Parathyroid adenoma (tissue), 2 donors: ENCODE results near the gene ARHGAP10.

Source experiments
- H2AFZ ChIP-seq: fragments of 300-600 bp; sonication (generic); one replicate; pipeline ENCODE4 v1.7.0; 2017; ENCODE audit warnings: antibody characterized with exemption, mild to moderate bottlenecking
- H3K27ac ChIP-seq: fragments of 300-600 bp; sonication (generic); one replicate; pipeline ENCODE4 v1.7.0; 2017
- H3K27me3 ChIP-seq: fragments of 300-600 bp; sonication (generic); one replicate; pipeline ENCODE4 v1.7.0; 2017; ENCODE audit warnings: low read length; ENCODE audit not compliant: control insufficient read depth, insufficient read depth
- H3K36me3 ChIP-seq: fragments of 300-600 bp; sonication (generic); one replicate; pipeline ENCODE4 v1.7.0; 2017; ENCODE audit warnings: low read length; ENCODE audit not compliant: control insufficient read depth, insufficient read depth
- H3K4me1 ChIP-seq: fragments of 300-600 bp; sonication (generic); one replicate; pipeline ENCODE4 v1.7.0; 2017; ENCODE audit warnings: control low read depth
- H3K4me2 ChIP-seq: fragments of 300-600 bp; sonication (generic); one replicate; pipeline ENCODE4 v1.7.0; 2017; ENCODE audit warnings: low read length
- H3K4me3 ChIP-seq: fragments of 300-600 bp; sonication (generic); one replicate; pipeline ENCODE4 v1.7.0; 2017; ENCODE audit warnings: low read depth, low read length
- H3K79me2 ChIP-seq: fragments of 300-600 bp; sonication (generic); one replicate; pipeline ENCODE4 v1.7.0; 2017; ENCODE audit warnings: control low read depth
- H3K9ac ChIP-seq: fragments of 300-600 bp; sonication (generic); one replicate; pipeline ENCODE4 v1.7.0; 2017; ENCODE audit warnings: mild to moderate bottlenecking
- H3K9me3 ChIP-seq: fragments of 300-600 bp; sonication (generic); one replicate; pipeline ENCODE4 v1.7.0; 2017; ENCODE audit warnings: low read length; ENCODE audit not compliant: control insufficient read depth
- TF ChIP-seq, protein P1 (sequence below): fragments of 300-600 bp; sonication (generic); IDR thresholded peaks from one replicate; pipeline ENCODE4 v1.7.0; 2017; ENCODE audit warnings: antibody characterized with exemption, mild to moderate bottlenecking
- donor health status: primary hyperparathyroidism.

The ARHGAP10 gene

DNA sequence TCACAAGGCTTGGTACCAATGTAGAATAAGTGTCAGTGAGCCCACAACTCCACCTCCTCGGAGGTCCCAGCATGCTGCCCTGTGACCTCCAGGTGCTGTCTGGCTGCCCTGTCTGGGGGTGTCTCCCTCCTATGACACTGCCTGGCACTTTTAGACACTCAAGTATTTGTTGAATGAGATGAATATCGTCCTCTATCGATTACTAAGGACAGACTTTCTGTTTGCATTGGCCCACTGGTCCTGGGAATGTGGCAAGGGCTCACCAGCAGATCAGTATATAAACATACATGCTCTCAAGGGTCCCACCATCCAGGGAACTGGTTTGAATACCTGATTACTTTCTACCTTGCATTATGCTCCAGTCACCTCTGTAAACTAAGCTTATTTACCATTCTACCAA is 377.3 kb downstream of the ARHGAP10 start:
- Histone ChIP-seq H3K27ac (no peak overlapping the region), H3K4me1 (no peaks in the 10 kb centered on the region), H3K79me2 (no peaks in the 10 kb centered on the region), H2AFZ (no peak overlapping the region), H3K36me3 (no peaks in the 10 kb centered on the region), H3K4me2 (no peak overlapping the region), H3K9me3 (no peaks in the 10 kb centered on the region), H3K9ac (no peak overlapping the region), H3K4me3 (no peak overlapping the region), H3K27me3 (no peaks in the 10 kb centered on the region)
- TF ChIP-seq, protein P1, sequence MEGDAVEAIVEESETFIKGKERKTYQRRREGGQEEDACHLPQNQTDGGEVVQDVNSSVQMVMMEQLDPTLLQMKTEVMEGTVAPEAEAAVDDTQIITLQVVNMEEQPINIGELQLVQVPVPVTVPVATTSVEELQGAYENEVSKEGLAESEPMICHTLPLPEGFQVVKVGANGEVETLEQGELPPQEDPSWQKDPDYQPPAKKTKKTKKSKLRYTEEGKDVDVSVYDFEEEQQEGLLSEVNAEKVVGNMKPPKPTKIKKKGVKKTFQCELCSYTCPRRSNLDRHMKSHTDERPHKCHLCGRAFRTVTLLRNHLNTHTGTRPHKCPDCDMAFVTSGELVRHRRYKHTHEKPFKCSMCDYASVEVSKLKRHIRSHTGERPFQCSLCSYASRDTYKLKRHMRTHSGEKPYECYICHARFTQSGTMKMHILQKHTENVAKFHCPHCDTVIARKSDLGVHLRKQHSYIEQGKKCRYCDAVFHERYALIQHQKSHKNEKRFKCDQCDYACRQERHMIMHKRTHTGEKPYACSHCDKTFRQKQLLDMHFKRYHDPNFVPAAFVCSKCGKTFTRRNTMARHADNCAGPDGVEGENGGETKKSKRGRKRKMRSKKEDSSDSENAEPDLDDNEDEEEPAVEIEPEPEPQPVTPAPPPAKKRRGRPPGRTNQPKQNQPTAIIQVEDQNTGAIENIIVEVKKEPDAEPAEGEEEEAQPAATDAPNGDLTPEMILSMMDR, result no peak

DNA sequence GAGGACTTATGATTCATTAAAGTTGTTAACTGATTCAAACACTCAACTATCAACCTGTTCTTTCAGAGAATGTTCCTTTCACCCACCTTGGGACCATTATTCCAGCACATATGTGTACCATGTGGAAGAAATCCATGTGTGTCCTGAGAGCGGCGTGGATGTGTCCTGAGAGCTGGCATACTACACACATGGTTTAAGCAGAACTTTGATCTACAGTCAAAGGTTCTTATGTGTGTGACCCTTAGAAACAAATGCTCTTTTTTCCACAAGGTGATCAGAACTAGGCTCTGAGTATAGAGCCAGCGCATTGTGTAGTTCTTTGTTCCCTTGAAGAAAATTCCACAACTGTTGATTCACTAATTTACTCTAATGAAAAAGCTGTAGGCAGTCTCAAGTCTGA is 378.3 kb downstream of the ARHGAP10 start:
- H3K36me3 ChIP-seq, result no peaks in the 10 kb centered on the region
- no peaks in the 10 kb centered on the region for H3K9me3 ChIP-seq
- H3K4me1 ChIP-seq, result no peaks in the 10 kb centered on the region
- H2AFZ ChIP-seq, result no peak overlapping the region
- no peaks in the 10 kb centered on the region for H3K79me2 ChIP-seq
- no peak overlapping the region for H3K4me3 ChIP-seq
- no peak overlapping the region for H3K4me2 ChIP-seq
- no peak overlapping the region for H3K27ac ChIP-seq
- no peaks in the 10 kb centered on the region for H3K27me3 ChIP-seq
- H3K9ac ChIP-seq, result no peak overlapping the region
- TF ChIP-seq, protein P1, result no peak

- Histone ChIP-seq H3K4me3 (no peak overlapping the region), H3K4me1 (no peaks in the 10 kb centered on the region), H3K36me3 (no peaks in the 10 kb centered on the region), H3K27ac (no peak overlapping the region), H2AFZ (no peak overlapping the region), H3K79me2 (no peaks in the 10 kb centered on the region), H3K9ac (no peak overlapping the region), H3K27me3 (no peaks in the 10 kb centered on the region), H3K9me3 (no peaks in the 10 kb centered on the region), H3K4me2 (no peak overlapping the region)
- TF ChIP-seq, protein P1, result no peak
These were observed 380.5 kb downstream of the ARHGAP10 start for GRCh38 chr4:148112231-148112982.

DNA sequence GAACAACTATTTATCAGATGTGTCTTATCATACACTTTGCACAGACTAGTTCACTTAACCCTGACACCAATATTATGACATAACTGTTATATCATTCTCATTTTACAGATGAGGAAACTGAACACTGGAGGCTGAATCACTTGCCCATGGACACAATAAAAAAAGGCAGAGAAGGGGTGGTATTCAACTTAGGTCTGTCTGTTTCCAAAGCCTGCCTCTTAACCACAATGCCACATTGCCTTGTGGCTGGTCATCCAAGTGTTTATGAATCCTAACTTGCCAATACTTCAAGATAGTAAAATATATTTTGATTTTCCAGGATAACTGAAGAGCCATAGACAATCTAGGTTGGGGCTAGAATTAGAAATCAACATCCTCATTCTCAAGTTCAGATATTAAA is 382.5 kb downstream of the ARHGAP10 start:
- no peak overlapping the region for H3K4me2 ChIP-seq
- TF ChIP-seq, protein P1, result no peak

DNA sequence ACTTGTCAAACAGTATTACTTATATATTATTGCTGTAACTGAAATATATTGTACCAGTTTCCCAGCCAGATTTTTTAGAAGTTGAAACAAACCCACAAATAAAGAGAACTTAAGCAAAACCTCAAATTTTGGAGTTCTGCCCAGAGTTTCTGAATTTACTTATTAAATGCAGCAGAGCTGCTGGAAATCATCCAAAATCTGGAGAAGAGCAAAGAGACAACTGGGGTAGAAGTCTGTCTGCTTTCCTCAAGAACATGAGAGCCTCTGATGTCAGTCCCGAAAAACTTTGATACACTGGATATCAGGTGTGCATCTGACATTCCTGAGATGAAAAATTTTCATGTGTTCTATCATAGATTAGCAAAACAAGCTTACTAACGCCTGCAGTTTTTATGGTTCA is 384.4 kb downstream of the ARHGAP10 start:
- no peak overlapping the region for H3K9ac ChIP-seq
- H3K27me3 ChIP-seq, result no peaks in the 10 kb centered on the region
- no peak overlapping the region for H3K4me2 ChIP-seq
- H3K79me2 ChIP-seq, result no peaks in the 10 kb centered on the region
- no peaks in the 10 kb centered on the region for H3K9me3 ChIP-seq
- H3K4me1 ChIP-seq, result no peaks in the 10 kb centered on the region
- no peak overlapping the region for H3K27ac ChIP-seq
- TF ChIP-seq, protein P1, result no peak
- H2AFZ ChIP-seq, result no peak overlapping the region
- no peak overlapping the region for H3K4me3 ChIP-seq
- no peaks in the 10 kb centered on the region for H3K36me3 ChIP-seq

More for the DNA sequence above, 382.5 kb downstream of the ARHGAP10 start:
- Histone ChIP-seq H3K27me3 (no peaks in the 10 kb centered on the region), H3K9ac (no peak overlapping the region), H3K79me2 (no peaks in the 10 kb centered on the region), H3K27ac (no peak overlapping the region), H3K4me3 (no peak overlapping the region), H3K4me1 (no peaks in the 10 kb centered on the region), H3K9me3 (no peaks in the 10 kb centered on the region), H2AFZ (no peak overlapping the region), H3K36me3 (no peaks in the 10 kb centered on the region)
